Loucy (cell line): ENCODE measurements around the gene SPPL3.
A peak's percentile ranks its signal among the peaks of the same experiment; 100 is the strongest.
"Not testable (repeated sequence)": the region's sequence is repeated elsewhere in the genome, so short reads cannot be mapped to it uniquely, and the experiment has no call there.

ENCODE experiments used
- H2AFZ ChIP-seq: fragments of 200-600 bp; sonication (generic); 2 replicates; pipeline ENCODE4 v1.6.0; 2016; ENCODE audit warnings: antibody characterized with exemption, mild to moderate bottlenecking, low read length, moderate library complexity
- H3F3A ChIP-seq: fragments of 200-600 bp; 2 replicates; pipeline ENCODE4 v1.6.0; 2016; ENCODE audit warnings: antibody characterized with exemption, low read depth, mild to moderate bottlenecking
- H3K27me3 ChIP-seq: fragments of 200-600 bp; sonication (generic); 2 replicates; pipeline ENCODE4 v1.6.1; 2014; ENCODE audit warnings: low read length, mild to moderate bottlenecking; ENCODE audit not compliant: insufficient read depth, poor library complexity, severe bottlenecking
- H3K36me3 ChIP-seq: fragments of 200-600 bp; sonication (generic); 2 replicates; pipeline ENCODE4 v1.6.1; 2016; ENCODE audit warnings: low read length; ENCODE audit not compliant: insufficient read depth
- H3K4me1 ChIP-seq: fragments of 200-600 bp; sonication (generic); 2 replicates; pipeline ENCODE4 v1.5.1; 2014; ENCODE audit warnings: low read length, mild to moderate bottlenecking; ENCODE audit not compliant: insufficient read depth, poor library complexity, severe bottlenecking
- H3K4me2 ChIP-seq: fragments of 200-600 bp; sonication (generic); 2 replicates; pipeline ENCODE4 v1.6.0; 2014; ENCODE audit warnings: antibody characterized with exemption, low read length, low read depth, mild to moderate bottlenecking; ENCODE audit not compliant: poor library complexity, severe bottlenecking
- H3K4me3 ChIP-seq: fragments of 200-600 bp; sonication (generic); 2 replicates; pipeline ENCODE4 v1.5.1; 2014; ENCODE audit warnings: low read length, mild to moderate bottlenecking, mixed read lengths; ENCODE audit not compliant: poor library complexity, severe bottlenecking
- H3K79me2 ChIP-seq: fragments of 200-600 bp; sonication (generic); 2 replicates; pipeline ENCODE4 v1.6.1; 2014; ENCODE audit warnings: low read length; ENCODE audit not compliant: insufficient read depth
- H3K9ac ChIP-seq: fragments of 200-600 bp; sonication (generic); 2 replicates; pipeline ENCODE4 v1.6.0; 2014; ENCODE audit warnings: mild to moderate bottlenecking, low read depth, low read length, moderate library complexity; ENCODE audit not compliant: poor library complexity, severe bottlenecking
- H3K9me2 ChIP-seq: fragments of 200-600 bp; sonication (generic); replicated peaks from 2 replicates; pipeline ENCODE4 v1.6.1; 2016; ENCODE audit warnings: low read depth, low read length, mixed read lengths
- H3K9me3 ChIP-seq: fragments of 200-600 bp; sonication (generic); 2 replicates; pipeline ENCODE4 v1.6.1; 2014; ENCODE audit warnings: mild to moderate bottlenecking, antibody characterized with exemption, low read length, low read depth; ENCODE audit not compliant: insufficient read depth
- H4K20me1 ChIP-seq: fragments of 200-600 bp; sonication (generic); 2 replicates; pipeline ENCODE4 v1.6.0; 2014; ENCODE audit warnings: antibody characterized with exemption, low read length, mild to moderate bottlenecking; ENCODE audit not compliant: insufficient read depth, poor library complexity, severe bottlenecking
- EZH2phosphoT487 ChIP-seq: fragments of 200-600 bp; IDR thresholded peaks from 2 replicates; pipeline ENCODE4 v1.6.1; 2018; ENCODE audit warnings: antibody characterized with exemption, mild to moderate bottlenecking, moderate library complexity, borderline replicate concordance
- TF ChIP-seq, protein P1 (sequence below): fragments of 200-600 bp; sonication (generic); conservative IDR thresholded peaks from 2 replicates; pipeline ENCODE4 v1.5.1; 2014; ENCODE audit warnings: mild to moderate bottlenecking, antibody characterized with exemption, low read length

SPPL3 gene, protein sequence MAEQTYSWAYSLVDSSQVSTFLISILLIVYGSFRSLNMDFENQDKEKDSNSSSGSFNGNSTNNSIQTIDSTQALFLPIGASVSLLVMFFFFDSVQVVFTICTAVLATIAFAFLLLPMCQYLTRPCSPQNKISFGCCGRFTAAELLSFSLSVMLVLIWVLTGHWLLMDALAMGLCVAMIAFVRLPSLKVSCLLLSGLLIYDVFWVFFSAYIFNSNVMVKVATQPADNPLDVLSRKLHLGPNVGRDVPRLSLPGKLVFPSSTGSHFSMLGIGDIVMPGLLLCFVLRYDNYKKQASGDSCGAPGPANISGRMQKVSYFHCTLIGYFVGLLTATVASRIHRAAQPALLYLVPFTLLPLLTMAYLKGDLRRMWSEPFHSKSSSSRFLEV

DNA sequence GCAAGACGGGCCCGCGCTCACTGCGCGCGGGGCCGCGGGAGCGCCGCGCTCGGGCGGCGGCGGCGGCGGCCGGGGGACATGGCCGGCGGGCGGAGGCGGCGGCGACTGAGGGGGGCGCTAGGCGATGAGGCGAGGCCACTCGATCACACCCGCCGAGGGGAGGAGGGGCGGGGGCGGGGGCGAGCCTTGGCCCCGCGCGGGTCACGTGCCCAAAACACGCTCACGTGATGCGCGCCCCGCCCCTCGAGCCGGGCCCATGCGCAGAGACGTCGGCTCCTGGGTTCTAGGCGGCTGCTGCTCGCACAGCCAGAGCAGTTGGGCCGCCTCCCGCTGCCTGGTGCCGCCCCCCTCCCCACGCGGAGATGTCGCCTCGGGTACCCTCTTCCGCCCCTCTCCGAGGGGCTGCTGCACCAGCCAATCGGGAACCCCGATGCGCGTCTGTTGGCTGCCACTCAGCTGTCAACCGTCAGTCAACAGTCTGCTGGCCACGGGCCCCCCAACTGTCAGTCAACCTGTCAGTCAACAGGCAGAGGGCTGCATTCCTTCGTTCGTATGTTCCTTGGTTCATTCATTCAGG is at the start of gene SPPL3:
Gene SPPL3, minus strand, starts transcription at position 162 of the 577 bp plus-strand sequence. CDS start 491 bp downstream, outside the sequence.
- Histone ChIP-seq H3K4me2 (peak within 1 kb of the TSS; percentile 91), H3K36me3 (no peaks in the 10 kb centered on the region), H3K27me3 (no peaks in the 10 kb centered on the region), H2AFZ (peak within 1 kb of the TSS; percentile 88), H3K4me1 (peaks cover 22% of the 10 kb centered on the region), H3K9me3 (no peaks in the 10 kb centered on the region), H3F3A (no peaks in the 10 kb centered on the region), H3K9ac (peak within 1 kb of the TSS; percentile 88), H3K9me2 (no peaks in the 10 kb centered on the region), H4K20me1 (peaks cover 41% of the 10 kb centered on the region), H3K79me2 (peaks cover 43% of the 10 kb centered on the region), H3K4me3 (peak within 1 kb of the TSS; percentile 88)
- TF ChIP-seq, protein P1, sequence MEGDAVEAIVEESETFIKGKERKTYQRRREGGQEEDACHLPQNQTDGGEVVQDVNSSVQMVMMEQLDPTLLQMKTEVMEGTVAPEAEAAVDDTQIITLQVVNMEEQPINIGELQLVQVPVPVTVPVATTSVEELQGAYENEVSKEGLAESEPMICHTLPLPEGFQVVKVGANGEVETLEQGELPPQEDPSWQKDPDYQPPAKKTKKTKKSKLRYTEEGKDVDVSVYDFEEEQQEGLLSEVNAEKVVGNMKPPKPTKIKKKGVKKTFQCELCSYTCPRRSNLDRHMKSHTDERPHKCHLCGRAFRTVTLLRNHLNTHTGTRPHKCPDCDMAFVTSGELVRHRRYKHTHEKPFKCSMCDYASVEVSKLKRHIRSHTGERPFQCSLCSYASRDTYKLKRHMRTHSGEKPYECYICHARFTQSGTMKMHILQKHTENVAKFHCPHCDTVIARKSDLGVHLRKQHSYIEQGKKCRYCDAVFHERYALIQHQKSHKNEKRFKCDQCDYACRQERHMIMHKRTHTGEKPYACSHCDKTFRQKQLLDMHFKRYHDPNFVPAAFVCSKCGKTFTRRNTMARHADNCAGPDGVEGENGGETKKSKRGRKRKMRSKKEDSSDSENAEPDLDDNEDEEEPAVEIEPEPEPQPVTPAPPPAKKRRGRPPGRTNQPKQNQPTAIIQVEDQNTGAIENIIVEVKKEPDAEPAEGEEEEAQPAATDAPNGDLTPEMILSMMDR = no peak
- TF ChIP-seq EZH2phosphoT487 = no peak

DNA sequence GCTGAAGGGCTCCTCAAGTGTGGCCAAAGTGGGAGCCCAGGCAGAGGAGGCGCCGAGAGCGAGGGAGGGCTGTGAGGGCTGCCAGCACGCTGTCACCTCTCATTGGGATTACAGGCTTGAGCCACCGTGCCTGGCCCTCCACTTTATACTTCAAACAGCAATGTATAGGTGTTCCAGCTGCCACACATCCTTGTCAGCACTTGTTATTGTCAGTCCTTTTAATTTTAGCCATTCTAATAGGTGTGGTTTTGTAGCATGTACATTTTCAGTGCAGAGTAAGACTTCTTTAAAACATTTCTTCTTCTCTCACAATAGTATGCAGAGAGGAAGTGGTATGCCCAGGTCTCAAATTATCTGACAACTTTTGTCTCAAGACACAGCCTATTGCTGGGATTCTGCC is 46.6 kb upstream of the SPPL3 start:
- Histone ChIP-seq H2AFZ (no peak overlapping the region; the same call in 1 of the 2 replicates), H3K27me3 (no peaks in the 10 kb centered on the region), H3K79me2 (no peaks in the 10 kb centered on the region), H4K20me1 (no peaks in the 10 kb centered on the region), H3K4me2 (no peak overlapping the region), H3K9me2 (no peaks in the 10 kb centered on the region), H3K9me3 (no peaks in the 10 kb centered on the region), H3K4me1 (no peaks in the 10 kb centered on the region), H3F3A (no peaks in the 10 kb centered on the region), H3K4me3 (no peak overlapping the region), H3K9ac (no peak overlapping the region), H3K36me3 (no peaks in the 10 kb centered on the region)
- TF ChIP-seq, protein P1 = no peak
- no peak for TF ChIP-seq EZH2phosphoT487

DNA sequence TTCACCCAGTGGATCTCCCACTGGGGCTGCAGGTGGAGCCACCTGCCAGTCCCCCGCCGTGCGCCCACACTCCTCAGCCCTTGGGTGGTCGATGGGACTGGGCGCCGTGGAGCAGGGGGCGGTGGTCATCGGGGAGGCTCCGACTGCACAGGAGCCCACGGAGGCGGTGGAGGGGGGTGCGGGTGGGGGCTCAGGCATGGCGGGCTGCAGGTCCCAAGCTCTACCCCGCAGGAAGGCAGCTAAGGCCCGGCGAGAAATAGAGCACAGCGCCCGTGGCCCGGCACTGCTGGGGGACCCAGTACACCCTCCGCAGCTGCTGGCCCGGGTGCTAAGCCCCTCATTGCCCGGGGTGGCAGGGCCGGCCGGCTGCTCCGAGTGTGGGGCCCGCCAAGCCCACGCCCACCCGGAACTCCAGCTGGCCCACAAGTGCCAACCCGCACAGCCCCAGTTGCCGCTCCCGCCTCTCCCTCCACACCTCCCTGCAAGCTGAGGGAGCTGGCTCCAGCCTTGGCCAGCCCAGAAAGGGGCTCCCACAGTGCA is 46.2 kb upstream of the SPPL3 start:
- not testable (repeated sequence) for H3K9me3 ChIP-seq, H3K27me3 ChIP-seq, H3K4me1 ChIP-seq, H3K9me2 ChIP-seq, H3F3A ChIP-seq, H3K4me3 ChIP-seq, H2AFZ ChIP-seq, H3K9ac ChIP-seq, H3K36me3 ChIP-seq, H3K4me2 ChIP-seq, H4K20me1 ChIP-seq, H3K79me2 ChIP-seq

DNA sequence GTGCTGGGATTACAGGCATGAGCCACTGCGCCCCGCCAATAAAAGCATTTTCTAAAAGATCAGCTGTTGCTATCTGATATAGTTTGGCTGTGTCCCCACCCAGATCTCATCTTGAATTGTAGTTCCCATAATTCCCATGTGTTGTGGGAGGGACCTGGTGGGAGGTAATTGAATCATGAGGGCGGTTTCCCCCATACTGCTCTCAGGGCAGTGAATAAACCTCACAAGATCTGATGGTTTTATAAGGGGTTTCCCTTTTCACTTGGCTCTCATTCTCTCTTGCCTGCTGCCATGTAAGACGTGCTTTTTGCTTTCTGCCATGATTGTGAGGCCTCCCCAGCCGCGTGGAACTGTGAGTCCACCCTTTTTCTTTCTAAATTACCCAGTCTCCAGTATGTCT is 41.4 kb upstream of the SPPL3 start:
- not testable (repeated sequence) for H3K4me3 ChIP-seq, H4K20me1 ChIP-seq, H3K79me2 ChIP-seq, H3F3A ChIP-seq, H3K27me3 ChIP-seq, H3K4me2 ChIP-seq, H3K36me3 ChIP-seq, H3K4me1 ChIP-seq, H3K9ac ChIP-seq, H3K9me3 ChIP-seq, H3K9me2 ChIP-seq
- peak overlapping the region; percentile 58; the same call in 1 of the 2 replicates for H2AFZ ChIP-seq
